ENCODE measurements around the gene EFNA2. TPM values are rescaled to one million over a fixed set of nuclear protein-coding genes. Genes with fewer than 3 reads are reported as not detected.

The EFNA2 gene
- total and polyA plus RNA-seq, 9 donors: 0.11 TPM; not detected in 8

- Histone ChIP-seq H3K4me3 (no peak overlapping the region), H3K27ac (peak overlapping the region; percentile 89 to 91), H3K9me3 (no peaks in the 10 kb centered on the region), H3K27me3 (no peaks in the 10 kb centered on the region), H3K36me3 (no peaks in the 10 kb centered on the region), H3K4me1 (ENCODE audit: insufficient read depth) (peaks cover 42% of the 10 kb centered on the region)
- WGBS, 3 donors: 52 to 56% (median 54%) methylated on average over 23 of the region's 23 CpGs
- intact Hi-C loops (cut with DNase I): no loop called here
- no peak for TF ChIP-seq EP300 (IDR thresholded peaks at IDR 0.05)
- TF ChIP-seq, protein P1, sequence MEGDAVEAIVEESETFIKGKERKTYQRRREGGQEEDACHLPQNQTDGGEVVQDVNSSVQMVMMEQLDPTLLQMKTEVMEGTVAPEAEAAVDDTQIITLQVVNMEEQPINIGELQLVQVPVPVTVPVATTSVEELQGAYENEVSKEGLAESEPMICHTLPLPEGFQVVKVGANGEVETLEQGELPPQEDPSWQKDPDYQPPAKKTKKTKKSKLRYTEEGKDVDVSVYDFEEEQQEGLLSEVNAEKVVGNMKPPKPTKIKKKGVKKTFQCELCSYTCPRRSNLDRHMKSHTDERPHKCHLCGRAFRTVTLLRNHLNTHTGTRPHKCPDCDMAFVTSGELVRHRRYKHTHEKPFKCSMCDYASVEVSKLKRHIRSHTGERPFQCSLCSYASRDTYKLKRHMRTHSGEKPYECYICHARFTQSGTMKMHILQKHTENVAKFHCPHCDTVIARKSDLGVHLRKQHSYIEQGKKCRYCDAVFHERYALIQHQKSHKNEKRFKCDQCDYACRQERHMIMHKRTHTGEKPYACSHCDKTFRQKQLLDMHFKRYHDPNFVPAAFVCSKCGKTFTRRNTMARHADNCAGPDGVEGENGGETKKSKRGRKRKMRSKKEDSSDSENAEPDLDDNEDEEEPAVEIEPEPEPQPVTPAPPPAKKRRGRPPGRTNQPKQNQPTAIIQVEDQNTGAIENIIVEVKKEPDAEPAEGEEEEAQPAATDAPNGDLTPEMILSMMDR (IDR thresholded peaks at IDR 0.05): no peak
- no peak for TF ChIP-seq POLR2A (IDR thresholded peaks at IDR 0.05)
- DNase-seq: no peak
Measured at GRCh38 chr19:1257475-1258162, 28.1 kb upstream of the EFNA2 start.

GRCh38 chr19:1258163-1258492 is 27.5 kb upstream of the EFNA2 start:
- WGBS, 3 donors: 43 to 56% (median 55%) methylated on average over 3 to 8 of the region's 8 CpGs
- H3K27ac ChIP-seq: peak overlapping the region; percentile 89 to 91
- H3K4me3 ChIP-seq: no peak overlapping the region

DNA sequence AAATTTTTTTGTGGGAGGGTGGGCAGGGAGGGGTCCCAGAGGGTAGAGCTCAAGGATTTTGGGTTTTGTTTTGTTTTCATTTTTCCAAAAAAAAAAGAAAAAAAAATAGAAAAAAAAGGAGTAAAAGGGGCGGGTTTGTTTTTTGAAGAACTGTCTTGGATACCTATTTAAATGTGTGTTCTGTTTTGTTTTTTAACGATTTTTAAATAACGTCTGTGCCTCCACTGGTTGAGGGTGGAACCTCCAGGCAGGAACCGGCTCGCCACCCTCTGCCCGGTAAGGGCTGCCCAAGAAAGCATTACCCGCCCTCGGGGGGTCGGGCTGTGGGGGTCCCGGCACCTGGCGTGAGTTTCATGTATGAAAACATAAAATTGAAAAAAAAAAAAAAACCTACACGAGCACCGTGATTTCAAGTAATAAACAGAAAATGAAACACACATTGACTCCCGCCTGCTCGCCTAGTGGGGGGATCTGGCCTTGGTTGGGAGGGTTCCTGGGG is 26.9 kb upstream of the EFNA2 start:
- H3K4me1 ChIP-seq (ENCODE audit: insufficient read depth): peaks cover 40% of the 10 kb centered on the region
- no peaks in the 10 kb centered on the region for H3K36me3 ChIP-seq
- H3K27me3 ChIP-seq: no peaks in the 10 kb centered on the region
- no peaks in the 10 kb centered on the region for H3K9me3 ChIP-seq
- no peak for DNase-seq
- TF ChIP-seq EP300 (IDR thresholded peaks at IDR 0.05): no peak
- TF ChIP-seq, protein P1 (IDR thresholded peaks at IDR 0.05): no peak
- no peak for TF ChIP-seq POLR2A (IDR thresholded peaks at IDR 0.05)
- intact Hi-C loops (cut with DNase I): no loop called here
- 4 to 9% (median 6%) methylated on average over 15 of the region's 15 CpGs for WGBS, 3 donors
- H3K27ac ChIP-seq: peak overlapping the region; percentile 89 to 91
- H3K4me3 ChIP-seq: peak overlapping the region; percentile 1

More at GRCh38 chr19:1258163-1258492, 27.5 kb upstream of the EFNA2 start:
- no peaks in the 10 kb centered on the region for H3K36me3 ChIP-seq
- no peaks in the 10 kb centered on the region for H3K9me3 ChIP-seq
- TF ChIP-seq POLR2A (IDR thresholded peaks at IDR 0.05): no peak
- TF ChIP-seq EP300 (IDR thresholded peaks at IDR 0.05): no peak
- TF ChIP-seq, protein P1 (IDR thresholded peaks at IDR 0.05): no peak
- DNase-seq: no peak
- H3K27me3 ChIP-seq: no peaks in the 10 kb centered on the region
- H3K4me1 ChIP-seq (ENCODE audit: insufficient read depth): peaks cover 45% of the 10 kb centered on the region
- intact Hi-C loops (cut with DNase I): no loop called here

DNA sequence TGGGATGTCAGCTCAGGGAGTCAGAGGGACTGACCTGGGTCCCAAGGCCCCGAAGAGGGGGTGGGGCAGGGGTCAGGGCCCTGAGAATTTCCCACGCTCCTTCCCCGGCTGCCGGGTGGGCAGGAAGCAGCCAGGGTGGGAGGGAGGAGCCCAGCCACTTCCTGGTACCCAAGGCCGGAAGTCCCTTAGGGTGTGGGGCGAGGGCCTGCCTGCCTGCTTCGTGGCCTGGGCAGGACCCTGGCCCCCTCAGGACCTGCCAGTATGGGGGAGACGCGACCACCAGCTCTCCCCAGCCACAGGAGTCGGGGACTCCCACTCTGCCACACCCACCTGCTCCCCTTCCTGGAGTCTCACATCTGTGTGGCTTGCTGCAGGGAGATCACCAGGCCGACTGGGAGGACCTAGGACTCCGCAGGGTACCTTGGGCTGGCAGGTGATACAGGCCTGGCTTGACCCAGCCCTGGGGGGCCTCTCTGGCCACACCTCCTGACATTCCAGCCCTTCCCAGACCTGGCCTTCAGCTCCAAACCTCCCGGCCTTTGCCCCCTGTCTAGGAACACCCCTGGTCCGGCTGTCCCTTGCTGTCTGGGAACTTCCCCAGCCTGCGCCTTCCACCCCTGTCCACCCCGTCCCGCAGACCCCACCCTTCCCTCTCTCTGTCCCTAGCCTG is 26.3 kb upstream of the EFNA2 start:
- DNase-seq: peak; percentile 76 to 85 (median 84)

More for the DNA sequence above, 26.3 kb upstream of the EFNA2 start:
- peak overlapping the region; percentile 1 for H3K4me3 ChIP-seq
- no peaks in the 10 kb centered on the region for H3K9me3 ChIP-seq
- TF ChIP-seq POLR2A (IDR thresholded peaks at IDR 0.05): peak; percentile 34
- TF ChIP-seq, protein P1 (IDR thresholded peaks at IDR 0.05): no peak
- 22 to 35% (median 23%) methylated on average over 11 to 17 of the region's 17 CpGs for WGBS, 3 donors
- peaks cover 34% of the 10 kb centered on the region for H3K4me1 ChIP-seq (ENCODE audit: insufficient read depth)
- H3K27ac ChIP-seq: peak overlapping the region; percentile 89 to 91
- H3K27me3 ChIP-seq: no peaks in the 10 kb centered on the region
- no peaks in the 10 kb centered on the region for H3K36me3 ChIP-seq
- intact Hi-C loops (cut with DNase I): no loop called here
